ENCODE results near the gene SOWAHC.

Gene SOWAHC

DNA sequence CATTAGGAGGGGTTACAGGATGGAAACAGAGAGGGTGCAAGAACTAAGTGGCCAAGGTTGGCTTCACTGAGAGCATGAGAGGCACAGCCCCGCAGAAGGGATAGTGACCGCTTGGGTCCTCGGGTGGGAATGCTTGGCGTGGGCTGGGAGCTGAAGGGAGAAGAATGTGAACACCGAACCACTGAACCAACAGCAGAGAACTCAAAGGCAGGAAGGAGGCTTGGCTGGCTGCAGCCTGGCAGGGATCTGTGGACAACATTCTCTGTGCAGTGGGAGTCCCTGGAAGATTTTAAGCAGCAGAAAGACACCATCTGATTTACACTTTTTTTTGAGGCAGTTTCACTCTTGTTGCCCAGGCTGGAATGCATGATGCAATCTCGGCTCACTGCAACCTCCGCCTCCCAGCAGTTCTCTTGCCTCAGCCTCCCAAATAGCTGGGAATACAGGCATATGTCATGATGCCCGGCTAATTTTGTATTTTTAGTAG, 33.9 kb downstream of the SOWAHC start:
- no peak for DNase-seq

GRCh38 chr2:109649736-109650695, 35.9 kb downstream of the SOWAHC start:
- DNase-seq, result no peak

GRCh38 chr2:109654326-109655050, 40.3 kb downstream of the SOWAHC start:
- DNase-seq, result no peak

DNA sequence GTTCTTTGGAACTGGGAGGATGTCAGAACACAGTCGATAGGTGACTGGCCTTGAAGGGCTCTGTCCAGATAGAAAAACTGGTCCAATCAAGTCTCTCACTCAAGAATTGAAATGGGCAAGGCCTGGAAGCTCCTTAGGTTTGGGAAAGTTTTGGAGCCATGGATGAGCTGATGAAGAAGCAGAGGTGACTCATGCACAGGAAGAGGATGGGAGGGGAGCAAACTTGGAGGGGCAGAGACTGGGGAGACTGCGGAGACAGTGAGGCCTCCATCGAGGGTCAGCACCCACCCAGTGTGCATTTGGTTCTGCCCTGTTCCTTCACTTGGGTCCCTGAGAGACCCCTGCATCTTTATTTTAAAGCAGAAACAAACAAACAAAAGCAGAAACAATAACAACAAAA, 41.1 kb downstream of the SOWAHC start:
- DNase-seq, result no peak

- DNase-seq, result no peak
These were observed 45.4 kb downstream of the SOWAHC start for GRCh38 chr2:109659396-109660045.

- DNase-seq, result no peak
These were observed 46.1 kb downstream of the SOWAHC start for GRCh38 chr2:109660046-109660860.

- no peak for DNase-seq
These were observed 48.7 kb downstream of the SOWAHC start for GRCh38 chr2:109662889-109663288.

DNA sequence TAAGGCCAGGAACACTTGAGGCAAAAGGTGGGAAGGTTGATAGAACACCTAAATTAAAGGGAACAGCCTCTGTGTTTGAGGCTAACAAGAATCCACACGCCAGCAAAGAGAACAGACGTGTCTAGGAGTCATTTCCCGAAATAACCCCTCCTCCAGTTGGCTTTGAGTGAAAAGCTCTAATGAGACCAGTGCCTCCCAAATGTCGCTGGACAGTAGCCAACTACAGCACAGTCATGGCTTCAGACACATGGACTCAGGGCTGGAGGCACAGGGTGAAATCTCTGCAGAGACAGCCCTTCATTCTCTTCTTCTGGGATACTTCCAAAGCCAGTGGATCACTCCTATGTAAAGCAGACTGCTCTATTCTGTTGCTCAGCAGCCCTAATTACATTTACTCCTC, 49.6 kb downstream of the SOWAHC start:
- no peak for DNase-seq

- DNase-seq, result no peak
These were observed 52.3 kb downstream of the SOWAHC start for GRCh38 chr2:109666466-109666865.

Data from activated CD4-positive, alpha-beta T cell treated with anti-CD3 and anti-CD28 coated beads, Interleukin-2, amount 50 U/mL, for 48 hours (primary cell).